Thyroid gland (tissue), 4 donors: ENCODE measurements around the gene SIX3. TPM values are rescaled to one million over a fixed set of nuclear protein-coding genes. Genes with fewer than 3 reads are reported as not detected.

Experiments used
- DNase-seq, 2 donors: peaks; one replicate each; pipeline ENCODE4 v3.0.0-alpha.2; 2019
- H3K27ac ChIP-seq, 3 donors: fragments of 200-600 bp; sonication (generic); 1 replicate in 2 of 3; 2 replicates in 1 of 3; pipeline ENCODE4 v1.5.1; 2016 to 2019; ENCODE audit warnings: mild to moderate bottlenecking in 1 of 3, moderate library complexity in 1 of 3
- H3K27me3 ChIP-seq: fragments of 200-600 bp; sonication (generic); one replicate; pipeline ENCODE4 v1.5.1; 2019
- H3K36me3 ChIP-seq, 2 donors: fragments of 200-600 bp; sonication (generic); one replicate each; pipeline ENCODE4 v1.5.1; 2016 to 2019
- H3K4me1 ChIP-seq, 2 donors: fragments of 200-600 bp; sonication (generic); one replicate each; pipeline ENCODE4 v1.5.1; 2017 to 2019
- H3K4me3 ChIP-seq, 3 donors: fragments of 200-600 bp; sonication (generic); replicated peaks in 1 of 3; 1 replicate in 2 of 3; 2 replicates in 1 of 3; pipeline ENCODE4 v1.5.1; 2016; ENCODE audit warnings: mild to moderate bottlenecking in 1 of 3
- H3K9me3 ChIP-seq: fragments of 200-600 bp; sonication (generic); one replicate; pipeline ENCODE4 v1.5.1; 2017
- CTCF ChIP-seq, 6 experiments: fragments of 200-600 bp in 3 of 6; fragments of 450-650 bp in 3 of 6; sonication (generic) in 3 of 6; IDR thresholded peaks; one replicate each; pipeline ENCODE4 v1.5.1; 2016 to 2019; ENCODE audit warnings: antibody characterized with exemption in 6 of 6, mild to moderate bottlenecking in 2 of 6, inconsistent platforms in 1 of 6, moderate library complexity in 1 of 6
- POLR2A ChIP-seq, 2 donors: fragments of 450-650 bp; IDR thresholded peaks; one replicate each; pipeline ENCODE4 v1.6.1; 2017; ENCODE audit warnings: antibody characterized with exemption in 2 of 2, mild to moderate bottlenecking in 2 of 2, moderate library complexity in 1 of 2
- whole genome bisulfite sequencing, 2 donors: methylation state at CpG; one replicate each; pipeline ENCODE4 v1.1.5; 2017; 5-methylcytosine and 5-hydroxymethylcytosine counted together
- intact Hi-C: fragments of 100-400 bp; cut with DNase I; formaldehyde crosslinking; loops from one replicate; pipeline ENCODE4 v1.15.1; 2023
- total RNA-seq, 4 donors: library from RNA; depleted of rRNA; stranded (reverse); fragments of >200 nt; gene quantifications; one replicate each; pipeline ENCODE4 v1.2.3, GENCODE V29; 2016

The SIX3 gene
- total RNA-seq, 4 donors from 2014 or later, result not detected

DNA sequence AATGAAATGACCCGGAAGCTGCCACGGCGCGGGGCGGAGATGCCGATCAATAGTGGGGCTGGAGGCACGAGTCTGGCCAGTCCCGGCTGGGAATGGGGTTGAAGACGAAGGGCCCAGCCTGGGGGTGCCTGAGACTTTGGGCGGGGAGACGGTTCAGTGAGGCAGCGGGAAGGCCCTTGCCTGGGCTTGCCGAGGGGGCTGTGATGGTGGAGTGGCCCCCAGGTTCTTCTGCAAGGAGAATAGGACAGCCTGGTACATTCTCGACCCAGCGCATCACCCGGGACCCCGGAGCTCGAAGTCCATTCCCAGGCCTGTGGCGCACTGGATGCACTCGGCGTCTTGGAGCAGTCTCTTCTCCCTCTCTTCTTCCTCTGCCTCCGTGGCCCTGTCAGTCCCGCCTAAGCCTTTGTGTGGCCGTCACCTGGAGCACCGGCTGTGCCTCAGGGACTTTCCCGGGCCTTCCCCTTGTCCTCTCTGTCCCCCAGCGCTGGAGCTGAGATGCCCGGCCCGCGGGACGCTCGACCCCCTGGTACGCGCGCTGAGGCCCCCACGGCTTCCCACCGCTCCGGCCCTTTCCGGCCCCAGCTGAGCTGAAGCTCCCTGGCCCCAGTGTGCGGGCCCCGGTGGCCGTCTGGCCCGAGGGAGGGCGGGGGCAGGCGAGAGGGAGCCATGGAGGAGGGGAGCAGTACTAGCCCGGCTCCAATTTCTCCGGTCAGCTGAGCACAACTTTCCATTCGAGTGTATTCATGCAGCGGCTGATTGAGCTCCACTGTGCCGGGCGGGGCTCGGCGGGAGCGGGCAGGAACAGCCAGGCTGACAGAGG lies 8.0 kb downstream of the SIX3 start:
- intact Hi-C loops, result loop anchor here (10.0 kb wide), 2 partner anchors 565 to 1075 kb away; no protein-coding TSS in a partner anchor
- H3K27me3 ChIP-seq, result peaks cover 7% of the 10 kb centered on the region

DNA sequence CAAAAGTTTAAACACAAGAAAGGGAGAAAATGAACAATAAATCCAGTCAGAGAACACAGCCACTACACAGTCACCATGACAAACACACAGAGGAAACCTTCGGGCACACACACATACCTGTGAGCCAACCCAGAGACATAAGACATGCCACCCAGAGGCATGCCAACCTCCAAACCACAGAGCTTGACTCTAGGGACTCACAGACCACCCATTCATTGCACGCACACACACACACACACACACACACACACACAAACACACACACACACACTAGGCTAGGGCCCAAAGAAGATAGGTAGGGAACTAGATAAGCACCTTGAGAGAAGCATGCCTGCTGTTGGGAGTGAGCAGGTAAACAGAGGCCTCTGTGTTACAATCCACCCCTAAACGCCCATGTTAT lies 9.1 kb downstream of the SIX3 start:
- WGBS, 2 donors, result 56 to 68% methylated on average over 3 of the region's 3 CpGs
- peaks cover 16% of the 10 kb centered on the region for H3K27me3 ChIP-seq

More for the DNA sequence above, 8.0 kb downstream of the SIX3 start:
- peaks cover 10 to 25% of the 10 kb centered on the region in 2 donors for H3K4me1 ChIP-seq
- H3K9me3 ChIP-seq, result no peaks in the 10 kb centered on the region
- TF ChIP-seq CTCF (IDR thresholded peaks at IDR 0.05), result no peak
- no peak for TF ChIP-seq POLR2A (IDR thresholded peaks at IDR 0.05)
- WGBS, 2 donors, result 15 to 25% methylated on average over 25 to 43 of the region's 54 CpGs
- H3K36me3 ChIP-seq, result no peaks in the 10 kb centered on the region
- DNase-seq, result peak in 1 of 2 donors; percentile 37
- no peak overlapping the region for H3K27ac ChIP-seq
- H3K4me3 ChIP-seq, result no peak overlapping the region

DNA sequence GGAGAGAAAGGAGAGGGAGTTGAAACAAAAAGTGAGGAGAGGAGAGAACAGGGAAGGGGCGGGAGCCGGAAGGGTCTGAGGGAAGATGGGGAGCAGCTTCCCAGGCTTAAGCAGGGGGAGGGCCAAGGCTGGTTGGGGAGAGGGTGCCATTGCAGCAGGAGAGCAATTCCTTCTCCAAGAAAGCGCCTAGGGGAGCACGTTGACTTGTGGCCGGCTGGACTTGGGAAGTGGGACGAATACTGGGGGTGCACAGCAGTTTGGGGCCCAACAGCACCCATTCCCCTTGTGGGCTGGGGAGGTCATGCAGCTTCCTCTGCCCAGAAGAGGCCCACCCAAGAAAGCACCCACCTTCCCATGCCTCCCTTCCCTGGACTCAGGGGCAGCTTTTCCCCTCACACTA lies 9.6 kb downstream of the SIX3 start:
- Histone ChIP-seq H3K36me3 (no peaks in the 10 kb centered on the region), H3K9me3 (no peaks in the 10 kb centered on the region), H3K27ac (no peak overlapping the region), H3K4me3 (no peak overlapping the region), H3K27me3 (peaks cover 16% of the 10 kb centered on the region), H3K4me1 (peaks cover 18 to 36% of the 10 kb centered on the region in 2 donors)
- TF ChIP-seq CTCF (IDR thresholded peaks at IDR 0.05), result no peak
- no peak for TF ChIP-seq POLR2A (IDR thresholded peaks at IDR 0.05)
- WGBS, 2 donors, result 77 to 83% methylated on average over 6 of the region's 6 CpGs
- no peak for DNase-seq
- intact Hi-C loops, result loop anchor here (10.0 kb wide), 2 partner anchors 566 to 1076 kb away; no protein-coding TSS in a partner anchor

More for the DNA sequence above, 9.1 kb downstream of the SIX3 start:
- TF ChIP-seq CTCF (IDR thresholded peaks at IDR 0.05), result no peak
- TF ChIP-seq POLR2A (IDR thresholded peaks at IDR 0.05), result no peak
- H3K9me3 ChIP-seq, result no peaks in the 10 kb centered on the region
- H3K4me3 ChIP-seq, result no peak overlapping the region
- intact Hi-C loops, result loop anchor here (10.0 kb wide), 2 partner anchors 566 to 1076 kb away; no protein-coding TSS in a partner anchor
- H3K36me3 ChIP-seq, result no peaks in the 10 kb centered on the region
- H3K27ac ChIP-seq, result no peak overlapping the region
- H3K4me1 ChIP-seq, result peaks cover 16 to 33% of the 10 kb centered on the region in 2 donors
- no peak for DNase-seq

- no peak for DNase-seq
- intact Hi-C loops, result loop anchor here (10.0 kb wide), 2 partner anchors 567 to 1077 kb away; no protein-coding TSS in a partner anchor
- TF ChIP-seq POLR2A (IDR thresholded peaks at IDR 0.05), result no peak
- TF ChIP-seq CTCF (IDR thresholded peaks at IDR 0.05), result no peak
- 43 to 48% methylated on average over 8 of the region's 8 CpGs for WGBS, 2 donors
- Histone ChIP-seq H3K36me3 (no peaks in the 10 kb centered on the region), H3K9me3 (no peaks in the 10 kb centered on the region), H3K4me1 (peaks cover 18 to 36% of the 10 kb centered on the region in 2 donors), H3K4me3 (peak overlapping the region in 1 of 3 donors; percentile 13), H3K27me3 (peaks cover 16% of the 10 kb centered on the region), H3K27ac (no peak overlapping the region)
Observed at GRCh38 chr2:44951714-44952113, 10.2 kb downstream of the SIX3 start.
